D721Med (cell line): ENCODE measurements around the gene POLR2A.
"Not testable (repeated sequence)": the region's sequence is repeated elsewhere in the genome, so short reads cannot be mapped to it uniquely, and the experiment has no call there.

ENCODE experiments used
- DNase-seq: peaks from one replicate; pipeline ENCODE4 v3.0.0; 2011; ENCODE audit warnings: low spot score; ENCODE audit not compliant: insufficient read length
- FAIRE-seq: peaks from 2 replicates; lab custom pipeline; 2011; peaks lifted over from hg19 to GRCh38; lab: Jason Lieb, UNC
- TF ChIP-seq, protein P1 (sequence below): IDR thresholded peaks from 2 replicates; pipeline ENCODE4 v1.5.1; 2012; ENCODE audit warnings: mild to moderate bottlenecking, control low read depth; ENCODE audit not compliant: insufficient read depth; ENCODE audit errors: missing control alignments

The POLR2A gene

DNA sequence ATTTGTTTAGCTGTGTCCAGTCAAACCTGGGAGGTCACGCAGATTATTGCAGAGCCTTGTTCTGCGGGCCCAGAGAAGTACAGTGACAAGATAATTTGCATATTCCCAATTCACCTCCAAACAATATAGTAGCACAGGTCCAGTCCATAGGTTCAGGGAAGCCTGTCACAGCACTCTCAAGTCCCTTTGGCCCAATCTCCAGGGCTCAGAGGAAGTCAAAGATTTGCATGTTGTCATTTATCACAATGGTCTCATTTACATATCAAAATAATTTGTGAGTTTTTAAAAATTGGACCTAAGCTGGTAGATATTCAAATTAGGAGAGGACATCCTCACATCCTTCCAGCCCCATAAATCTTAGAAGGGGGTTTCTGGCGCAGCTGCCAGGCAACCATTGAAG lies 16.7 kb upstream of the POLR2A start:
- no peak for DNase-seq
- no peak for FAIRE-seq
- TF ChIP-seq, protein P1, sequence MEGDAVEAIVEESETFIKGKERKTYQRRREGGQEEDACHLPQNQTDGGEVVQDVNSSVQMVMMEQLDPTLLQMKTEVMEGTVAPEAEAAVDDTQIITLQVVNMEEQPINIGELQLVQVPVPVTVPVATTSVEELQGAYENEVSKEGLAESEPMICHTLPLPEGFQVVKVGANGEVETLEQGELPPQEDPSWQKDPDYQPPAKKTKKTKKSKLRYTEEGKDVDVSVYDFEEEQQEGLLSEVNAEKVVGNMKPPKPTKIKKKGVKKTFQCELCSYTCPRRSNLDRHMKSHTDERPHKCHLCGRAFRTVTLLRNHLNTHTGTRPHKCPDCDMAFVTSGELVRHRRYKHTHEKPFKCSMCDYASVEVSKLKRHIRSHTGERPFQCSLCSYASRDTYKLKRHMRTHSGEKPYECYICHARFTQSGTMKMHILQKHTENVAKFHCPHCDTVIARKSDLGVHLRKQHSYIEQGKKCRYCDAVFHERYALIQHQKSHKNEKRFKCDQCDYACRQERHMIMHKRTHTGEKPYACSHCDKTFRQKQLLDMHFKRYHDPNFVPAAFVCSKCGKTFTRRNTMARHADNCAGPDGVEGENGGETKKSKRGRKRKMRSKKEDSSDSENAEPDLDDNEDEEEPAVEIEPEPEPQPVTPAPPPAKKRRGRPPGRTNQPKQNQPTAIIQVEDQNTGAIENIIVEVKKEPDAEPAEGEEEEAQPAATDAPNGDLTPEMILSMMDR = no peak

DNA sequence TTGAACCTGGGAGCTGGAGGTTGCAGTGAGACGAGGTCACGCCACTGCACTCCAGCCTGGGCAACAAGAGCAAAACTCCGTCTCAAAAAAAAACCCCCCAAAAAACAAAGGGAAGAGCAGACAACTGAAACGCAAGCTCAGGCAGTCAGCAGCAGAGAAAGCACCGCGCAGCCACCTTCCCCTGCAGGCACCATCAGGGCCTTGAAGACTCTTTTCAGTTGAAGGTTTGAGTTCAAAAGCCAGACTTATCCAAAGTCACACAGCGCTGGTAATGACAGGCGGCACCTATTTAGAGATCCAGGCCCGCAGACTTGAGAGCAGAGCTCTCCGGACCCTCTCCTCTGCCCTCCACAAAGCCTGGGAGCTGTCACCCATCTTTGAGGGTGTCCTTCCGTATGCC lies 15.9 kb upstream of the POLR2A start:
- no peak for FAIRE-seq
- TF ChIP-seq, protein P1 = no peak

DNA sequence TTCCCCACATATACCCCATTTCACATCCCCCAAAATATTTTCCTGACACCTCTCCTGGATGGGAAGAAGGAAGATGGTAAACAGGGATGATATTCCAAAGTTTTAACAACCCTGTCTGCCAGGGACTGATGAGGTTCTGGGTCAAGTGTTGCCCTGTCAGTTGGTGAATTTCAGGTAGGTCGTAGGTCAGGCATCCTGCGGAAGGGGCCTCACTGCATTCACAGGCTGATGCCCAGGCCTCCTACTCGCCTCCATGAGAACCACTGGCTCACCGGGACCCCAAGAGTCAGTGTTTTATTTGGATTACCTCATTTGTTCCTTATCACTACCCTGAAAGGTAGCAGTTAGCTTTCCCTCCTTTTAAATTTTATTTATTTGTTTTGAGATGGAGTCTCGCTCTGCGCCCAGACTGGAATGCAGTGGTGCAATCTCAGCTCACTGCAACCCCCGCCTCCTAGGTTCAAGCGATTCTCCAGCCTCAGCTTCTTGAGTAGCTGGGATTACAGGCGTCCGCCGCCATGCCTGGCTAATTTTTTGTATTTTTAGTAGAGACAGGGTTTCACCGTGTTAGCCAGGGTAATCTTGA lies 15.3 kb upstream of the POLR2A start:
- TF ChIP-seq, protein P1 = no peak
- no peak for DNase-seq
- no peak for FAIRE-seq

More for the DNA sequence above, 15.9 kb upstream of the POLR2A start:
- no peak for DNase-seq

DNA sequence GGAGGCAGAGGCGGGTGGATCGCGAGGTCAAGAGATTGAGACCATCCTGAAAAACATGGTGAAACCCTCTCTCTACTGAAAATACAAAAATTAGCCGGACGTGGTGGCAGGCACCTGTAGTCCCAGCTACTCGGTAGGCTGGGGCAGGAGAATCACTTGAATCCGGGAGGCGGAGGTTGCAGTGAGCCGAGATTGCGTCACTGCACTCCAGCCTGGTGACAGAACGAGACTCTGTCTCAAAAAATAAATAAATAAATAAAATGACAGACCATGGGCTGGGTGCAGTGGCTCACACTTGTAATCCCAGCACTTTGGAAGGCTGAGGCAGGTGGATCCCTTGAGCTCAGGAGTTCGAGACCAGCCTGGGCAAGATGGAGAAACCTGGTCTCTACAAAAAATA lies 14.3 kb upstream of the POLR2A start:
- FAIRE-seq, DNase-seq: not testable (repeated sequence)

DNA sequence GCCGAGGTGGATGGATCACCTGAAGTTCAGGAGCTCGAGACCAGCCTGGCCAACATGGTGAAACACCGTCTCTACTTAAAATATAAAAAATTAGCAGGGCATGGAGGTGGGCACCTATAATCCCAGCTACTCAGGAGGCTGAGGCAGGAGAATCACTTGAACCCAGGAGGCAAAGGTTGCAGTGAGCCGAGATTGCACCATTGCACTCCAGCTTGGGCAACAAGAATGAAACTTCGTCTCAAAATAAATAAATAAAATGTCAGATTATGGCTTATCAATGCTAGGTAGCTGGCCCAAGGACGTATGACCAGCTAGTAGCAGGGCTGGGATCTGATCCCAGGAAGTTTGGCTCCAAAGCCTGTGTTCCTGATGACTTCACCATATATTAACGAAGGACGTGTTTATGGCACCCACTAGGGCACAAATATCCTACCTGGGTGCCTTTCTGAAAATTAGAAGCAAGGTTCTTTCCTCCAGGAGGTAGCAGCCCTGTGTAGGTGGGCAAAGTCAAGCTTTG lies 13.7 kb upstream of the POLR2A start:
- not testable (repeated sequence) for FAIRE-seq, DNase-seq

DNA sequence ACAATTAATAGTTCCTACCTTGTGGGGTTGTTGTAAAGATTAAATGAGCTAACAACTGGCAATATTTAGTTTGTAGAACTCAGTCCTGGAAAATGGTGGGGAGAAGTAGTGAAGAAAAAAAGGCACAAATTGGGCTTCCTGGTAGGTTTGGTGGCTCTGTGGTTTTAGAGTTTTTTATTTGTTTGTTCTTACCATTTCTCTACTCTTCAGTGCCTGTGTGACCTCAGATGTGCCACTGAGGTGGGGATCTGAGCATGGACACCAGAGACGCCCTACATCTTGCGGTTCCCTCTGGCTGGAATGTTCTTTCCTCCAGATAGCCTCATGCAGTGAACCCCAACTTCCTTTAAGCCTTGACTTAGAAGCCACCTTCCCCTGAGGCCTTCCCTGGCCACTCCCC lies 12.4 kb upstream of the POLR2A start:
- TF ChIP-seq, protein P1 = no peak
- FAIRE-seq (no peak), DNase-seq (no peak)

DNA sequence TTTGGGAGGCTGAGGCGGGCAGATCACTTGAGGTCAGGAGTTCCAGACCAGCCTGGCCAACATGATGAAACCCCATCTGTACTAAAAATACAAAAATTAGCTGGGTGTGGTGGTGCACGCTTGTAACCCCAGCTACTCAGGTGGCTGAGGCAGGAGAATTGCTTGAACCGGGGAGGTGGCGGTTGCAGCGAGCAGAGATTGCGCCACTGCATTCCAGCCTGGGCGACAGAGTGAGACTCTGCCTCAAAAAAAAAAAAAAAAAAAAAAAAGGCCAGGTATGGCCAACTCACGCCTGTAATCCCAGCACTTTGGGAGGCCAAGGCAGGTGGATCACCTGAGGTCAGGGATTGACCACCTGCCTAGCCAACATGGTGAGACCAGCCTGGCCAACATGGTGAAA lies 9.4 kb upstream of the POLR2A start:
- not testable (repeated sequence) for FAIRE-seq, DNase-seq

DNA sequence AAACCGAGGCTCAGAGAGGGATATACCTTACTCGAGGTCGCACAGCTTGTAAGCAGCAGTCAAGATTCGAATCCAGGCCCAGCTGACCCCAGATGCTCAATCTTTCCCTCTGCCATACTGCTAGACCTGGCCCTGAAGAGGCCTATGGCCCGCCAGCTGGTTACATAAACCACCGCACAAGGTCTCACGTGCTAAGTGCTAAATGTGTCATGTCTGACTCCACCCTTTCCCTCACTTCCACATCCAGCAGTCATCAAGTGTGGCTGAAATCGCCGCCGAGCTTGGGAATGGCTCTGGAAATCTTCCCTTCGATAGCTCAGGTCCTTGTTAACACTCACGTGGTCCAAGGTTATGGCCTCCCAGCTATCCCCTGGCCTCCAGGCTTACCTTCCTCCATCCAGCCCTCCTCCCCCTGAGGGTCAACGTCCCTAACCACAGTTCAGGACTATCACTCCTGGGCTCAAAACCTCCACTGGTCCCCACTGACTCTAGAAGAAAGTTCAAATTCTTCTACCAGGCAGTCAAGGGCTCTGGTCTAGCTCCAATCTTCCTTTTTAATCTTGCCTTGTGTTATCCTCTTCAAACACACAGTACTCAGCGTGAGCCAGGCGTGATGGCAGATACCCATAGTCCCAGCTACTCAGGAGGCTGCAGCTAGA lies 8.3 kb upstream of the POLR2A start:
- FAIRE-seq (no peak), DNase-seq (no peak)
- TF ChIP-seq, protein P1 = no peak

DNA sequence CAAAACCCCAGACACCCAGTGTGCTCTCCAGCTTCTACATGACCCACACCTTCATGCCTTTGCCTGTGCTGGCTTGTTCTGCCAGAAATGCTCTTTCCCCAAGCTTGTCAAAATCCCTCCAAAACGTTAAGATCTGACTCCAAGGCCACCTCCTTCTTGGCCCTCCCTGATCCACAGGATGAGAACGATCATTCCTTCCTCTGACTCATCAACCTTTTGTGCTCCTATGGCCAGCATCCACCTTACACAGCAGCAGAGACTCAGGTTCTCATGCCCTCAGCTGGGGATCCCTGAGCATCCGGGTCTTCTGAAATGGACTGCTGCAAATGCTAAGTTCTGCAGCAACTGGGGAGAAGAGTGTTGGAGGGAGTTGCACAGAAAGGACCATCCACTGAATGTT lies 7.7 kb upstream of the POLR2A start:
- FAIRE-seq (no peak), DNase-seq (no peak)
- TF ChIP-seq, protein P1 = no peak
